SK-N-SH (cell line): Measurements from ENCODE around the gene HAUS3. TPM values are rescaled to one million over a fixed set of nuclear protein-coding genes. Genes with fewer than 3 reads are reported as not detected.

Source experiments
- CTCF ChIA-PET: fragments of 300-600, 350-600 bp; formaldehyde crosslinking; extraction: SDS; loops from one replicate; lab custom pipeline; 2021; lab: Yijun Ruan, JAX
- POLR2A ChIA-PET: fragments of 350-600 bp; sonication (Branson Sonifier 250); formaldehyde crosslinking; extraction: SDS; loops from one replicate; lab custom pipeline; 2020; ENCODE audit warnings: antibody characterized with exemption, inconsistent platforms; lab: Yijun Ruan, JAX
- DNase-seq: peaks from one replicate; pipeline ENCODE4 v3.0.0; 2012
- H2AFZ ChIP-seq: fragments of 200-600 bp; sonication (generic); 2 replicates; pipeline ENCODE4 v1.8.1; 2016; ENCODE audit warnings: antibody characterized with exemption, mild to moderate bottlenecking, low read depth
- H3F3A ChIP-seq: fragments of 200-600 bp; sonication (generic); replicated peaks from 2 replicates; pipeline ENCODE3; 2016; ENCODE audit warnings: antibody characterized with exemption, mild to moderate bottlenecking; ENCODE audit not compliant: insufficient read depth
- H3K27ac ChIP-seq, 2 experiments: fragments of 200-500 bp in 1 of 2; fragments of 200-600 bp in 1 of 2; sonication (Bioruptor generic) in 1 of 2; sonication (generic), shearing (Covaris generic) in 1 of 2; 2 replicates each; pipeline versions ENCODE4 v1.5.1 to v1.6.1; 2014 to 2016; ENCODE audit warnings: low read depth in 2 of 2, inconsistent platforms in 1 of 2, low read length in 1 of 2, mild to moderate bottlenecking in 1 of 2, mixed read lengths in 1 of 2
- H3K27me3 ChIP-seq: fragments of 200-600 bp; sonication (generic), shearing (Covaris generic); 2 replicates; pipeline ENCODE4 v1.6.1; 2016; ENCODE audit warnings: mixed run types; ENCODE audit not compliant: insufficient read depth
- H3K36me3 ChIP-seq, 2 experiments: fragments of 200-500 bp in 1 of 2; fragments of 200-600 bp in 1 of 2; sonication (Bioruptor generic) in 1 of 2; sonication (generic) in 1 of 2; replicated peaks in 1 of 2; 2 replicates each; pipeline versions ENCODE3 to v1.5.1; 2014 to 2016; ENCODE audit warnings: low read length in 1 of 2, mild to moderate bottlenecking in 1 of 2; ENCODE audit not compliant: insufficient read depth in 2 of 2, control insufficient read depth in 1 of 2
- H3K4me1 ChIP-seq, 2 experiments: fragments of 200-500 bp in 1 of 2; fragments of 200-600 bp in 1 of 2; sonication (Bioruptor generic) in 1 of 2; sonication (generic), shearing (Covaris generic) in 1 of 2; 2 replicates each; pipeline versions ENCODE4 v1.5.1 to v1.6.1; 2014 to 2016; ENCODE audit warnings: low read depth in 1 of 2, low read length in 1 of 2, mixed run types in 1 of 2; ENCODE audit not compliant: insufficient read depth in 2 of 2, control insufficient read depth in 1 of 2
- H3K4me2 ChIP-seq: fragments of 200-600 bp; sonication (generic), shearing (Covaris generic); 2 replicates; pipeline ENCODE4 v1.6.1; 2017; ENCODE audit warnings: mixed run types
- H3K4me3 ChIP-seq, 2 experiments: fragments of 200-500 bp in 1 of 2; fragments of 200-600 bp in 1 of 2; sonication (Bioruptor generic) in 1 of 2; sonication (generic), shearing (Covaris generic) in 1 of 2; 2 replicates each; pipeline versions ENCODE4 v1.5.1 to v1.8.1; 2014 to 2016; ENCODE audit warnings: low read depth in 2 of 2, inconsistent platforms in 1 of 2, low read length in 1 of 2, mild to moderate bottlenecking in 1 of 2, mixed read lengths in 1 of 2, moderate library complexity in 1 of 2
- H3K79me2 ChIP-seq: fragments of 200-600 bp; sonication (generic); 2 replicates; pipeline ENCODE4 v1.8.1; 2017; ENCODE audit warnings: mild to moderate bottlenecking; ENCODE audit not compliant: insufficient read depth
- H3K9ac ChIP-seq: fragments of 200-600 bp; sonication (generic); 2 replicates; pipeline ENCODE4 v1.6.1; 2017; ENCODE audit warnings: mixed run types
- H3K9me2 ChIP-seq: fragments of 200-600 bp; sonication (generic); 2 replicates; pipeline ENCODE4 v1.6.1; 2017; ENCODE audit warnings: mixed run types
- H3K9me3 ChIP-seq: fragments of 200-600 bp; sonication (generic); 2 replicates; pipeline ENCODE4 v1.6.1; 2017; ENCODE audit warnings: mixed run types, mild to moderate bottlenecking, moderate library complexity
- H4K20me1 ChIP-seq: fragments of 200-600 bp; sonication (generic); 2 replicates; pipeline ENCODE4 v1.6.1; 2017; ENCODE audit warnings: mild to moderate bottlenecking, mixed run types; ENCODE audit not compliant: insufficient read depth
- CHD2 ChIP-seq: fragments of 150-350 bp; IDR thresholded peaks from 2 replicates; pipeline ENCODE4 v1.6.1; 2018; ENCODE audit warnings: low read length; ENCODE audit not compliant: partially characterized antibody
- ELF1 ChIP-seq: IDR thresholded peaks from 2 replicates; pipeline ENCODE4 v1.4.0; 2012
- EP300 ChIP-seq, 2 experiments: IDR thresholded peaks; 2 replicates each; pipeline versions ENCODE4 v1.4.0 to v1.6.1; 2012; ENCODE audit warnings: borderline replicate concordance in 1 of 2, low read depth in 1 of 2, low read length in 1 of 2
- FOXM1 ChIP-seq: IDR thresholded peaks from 2 replicates; pipeline ENCODE4 v1.4.0; 2012; ENCODE audit warnings: low read depth, mild to moderate bottlenecking
- GABPA ChIP-seq: IDR thresholded peaks from 2 replicates; pipeline ENCODE4 v1.4.0; 2012; ENCODE audit warnings: low read depth, mild to moderate bottlenecking
- GATA2 ChIP-seq: sonication (generic); formaldehyde crosslinking; IDR thresholded peaks from 2 replicates; pipeline ENCODE4 v1.5.0; 2020; ENCODE audit warnings: mild to moderate bottlenecking, missing genetic modification reagents
- JUND ChIP-seq: IDR thresholded peaks from 2 replicates; pipeline ENCODE4 v1.4.0; 2012
- MXI1 ChIP-seq: IDR thresholded peaks from 2 replicates; pipeline ENCODE4 v1.6.1; 2012; ENCODE audit warnings: mild to moderate bottlenecking, low read depth, low read length, improper control_type of control experiment
- NFIC ChIP-seq: IDR thresholded peaks from 2 replicates; pipeline ENCODE4 v1.4.0; 2012; ENCODE audit warnings: borderline replicate concordance
- RAD21 ChIP-seq: IDR thresholded peaks from 2 replicates; pipeline ENCODE4 v1.6.1; 2012; ENCODE audit warnings: mild to moderate bottlenecking, low read length
- RCOR1 ChIP-seq: fragments of 150-350 bp; IDR thresholded peaks from 2 replicates; pipeline ENCODE4 v1.6.1; 2017; ENCODE audit warnings: antibody characterized with exemption, low read length
- SIN3A ChIP-seq: IDR thresholded peaks from 2 replicates; pipeline ENCODE4 v1.6.1; 2012; ENCODE audit warnings: low read depth, mild to moderate bottlenecking, low read length, moderate library complexity, borderline replicate concordance
- YY1 ChIP-seq: IDR thresholded peaks from 2 replicates; pipeline ENCODE4 v1.4.0; 2012; ENCODE audit warnings: low read depth, mild to moderate bottlenecking
- WGBS: methylation state at CpG from one replicate; pipeline ENCODE4 v1.1.6; 2017; ENCODE audit warnings: low lambda C conversion rate; 5-methylcytosine and 5-hydroxymethylcytosine counted together
- polyA plus RNA-seq, 3 experiments: library from polyadenylated mRNA; depleted of rRNA; stranded (reverse); fragments of >200 nt; gene quantifications; 2 replicates each; pipeline ENCODE4 v1.2.3, GENCODE V29; 2012
- TF ChIP-seq, protein P1 (sequence below): IDR thresholded peaks from 2 replicates; pipeline ENCODE4 v1.4.0; 2012; ENCODE audit warnings: low read depth
- TF ChIP-seq, protein P2 (sequence below): fragments of 150-350 bp; IDR thresholded peaks from 2 replicates; pipeline ENCODE4 v1.6.1; 2016; ENCODE audit warnings: mild to moderate bottlenecking, low read depth, low read length
- TF ChIP-seq, protein P3 (sequence below): IDR thresholded peaks from 2 replicates; pipeline ENCODE4 v1.6.1; 2012; ENCODE audit warnings: mild to moderate bottlenecking, low read depth, low read length, moderate library complexity
- TF ChIP-seq, protein P4 (sequence below): fragments of 200-600 bp; sonication (generic); IDR thresholded peaks from 2 replicates; pipeline ENCODE4 v1.6.1; 2017; ENCODE audit warnings: antibody characterized with exemption, mild to moderate bottlenecking, moderate library complexity

Gene HAUS3
- polyA plus RNA-seq, 1 of the 3 experiments (the other 2 are of a cell fraction) = 6.3 TPM

DNA sequence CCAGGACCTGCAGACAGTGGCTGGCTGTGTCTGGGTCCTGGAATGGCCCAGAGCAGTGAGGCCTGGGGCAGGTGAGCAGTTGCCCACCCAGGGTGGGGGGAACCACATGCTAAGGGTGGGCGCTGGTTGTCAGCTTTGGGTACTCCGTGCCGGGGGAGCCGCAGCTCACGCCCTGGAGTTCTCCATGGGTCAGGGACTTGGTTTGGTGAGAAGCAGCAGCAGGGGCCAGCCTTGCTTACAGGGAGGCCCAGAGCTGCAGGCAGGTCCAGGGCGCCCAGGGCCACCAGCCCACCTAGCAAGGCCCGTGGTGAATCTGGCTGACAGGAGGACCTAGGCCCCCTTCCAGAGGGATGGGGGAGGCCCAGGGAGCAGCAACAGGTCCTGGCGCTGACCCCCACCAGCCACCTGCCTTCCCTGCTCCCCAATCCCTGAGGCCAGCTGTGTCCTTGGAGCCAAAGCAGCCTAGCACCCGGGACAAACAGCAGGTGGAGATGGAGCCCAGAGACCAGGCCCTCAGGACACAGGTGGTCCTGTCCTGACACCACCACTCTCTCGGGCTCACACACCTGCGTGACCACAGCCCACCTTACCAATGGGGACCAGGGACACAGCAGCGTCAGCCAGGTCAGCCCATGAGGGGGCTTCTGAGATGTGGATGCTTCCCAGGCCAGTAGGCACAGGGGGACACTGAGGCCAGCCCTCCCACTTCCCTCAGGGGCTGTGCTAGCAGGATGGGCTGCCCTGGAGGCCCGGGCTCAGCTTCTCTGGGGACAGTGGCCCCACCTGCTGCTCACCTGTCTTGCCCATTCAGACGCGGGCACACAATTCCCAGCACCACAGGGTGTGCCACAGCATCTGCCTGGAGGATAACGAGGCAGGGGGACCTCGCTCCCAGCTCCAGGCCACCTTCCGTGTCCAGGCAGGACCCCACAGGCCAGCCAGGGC, 16.4 kb upstream of the HAUS3 start:
- no peak for TF ChIP-seq MXI1
- no peak for TF ChIP-seq ELF1
- TF ChIP-seq RCOR1 = no peak
- no peak for TF ChIP-seq CHD2
- TF ChIP-seq SIN3A = no peak
- no peak for TF ChIP-seq GABPA
- no peak for TF ChIP-seq EP300 (IDR thresholded peaks at IDR 0.05; ENCODE audit: borderline replicate concordance in 1 of 2, low read depth in 1 of 2, low read length in 1 of 2)
- no peak for TF ChIP-seq NFIC
- TF ChIP-seq RAD21 = no peak
- no peak for TF ChIP-seq YY1
- TF ChIP-seq, all 33 proteins: peak for 0
- peak; percentile 8 for DNase-seq
- no peaks in the 10 kb centered on the region for H3K9me2 ChIP-seq
- H2AFZ ChIP-seq = no peak overlapping the region
- 95% methylated on average over 4 of the region's 18 CpGs for WGBS
- H4K20me1 ChIP-seq = peaks cover 71% of the 10 kb centered on the region
- ChIA-PET CTCF (interaction anchor here (1.3 to 1.4 kb wide), 2 partner anchors 132 to 204 kb away, joined by 3 to 4 read pairs; no protein-coding TSS in a partner anchor), POLR2A (interaction anchor here (1.0 kb wide), 1 partner anchor 14 kb away, joined by 3 read pairs; no protein-coding TSS in a partner anchor)
- H3K79me2 ChIP-seq = peaks cover 47% of the 10 kb centered on the region
- H3K4me3 ChIP-seq = no peak overlapping the region
- H3K27me3 ChIP-seq = no peaks in the 10 kb centered on the region
- no peaks in the 10 kb centered on the region for H3K9me3 ChIP-seq
- H3K4me2 ChIP-seq = no peak overlapping the region
- no peak overlapping the region; a peak in 1 of 4 replicates for H3K27ac ChIP-seq
- peaks cover 0 to 47% of the 10 kb centered on the region in 2 experiments for H3K36me3 ChIP-seq
- peaks cover 5 to 60% of the 10 kb centered on the region in 2 experiments; a peak in 2 of 4 replicates for H3K4me1 ChIP-seq
- no peaks in the 10 kb centered on the region for H3F3A ChIP-seq
- H3K9ac ChIP-seq = no peak overlapping the region

DNA sequence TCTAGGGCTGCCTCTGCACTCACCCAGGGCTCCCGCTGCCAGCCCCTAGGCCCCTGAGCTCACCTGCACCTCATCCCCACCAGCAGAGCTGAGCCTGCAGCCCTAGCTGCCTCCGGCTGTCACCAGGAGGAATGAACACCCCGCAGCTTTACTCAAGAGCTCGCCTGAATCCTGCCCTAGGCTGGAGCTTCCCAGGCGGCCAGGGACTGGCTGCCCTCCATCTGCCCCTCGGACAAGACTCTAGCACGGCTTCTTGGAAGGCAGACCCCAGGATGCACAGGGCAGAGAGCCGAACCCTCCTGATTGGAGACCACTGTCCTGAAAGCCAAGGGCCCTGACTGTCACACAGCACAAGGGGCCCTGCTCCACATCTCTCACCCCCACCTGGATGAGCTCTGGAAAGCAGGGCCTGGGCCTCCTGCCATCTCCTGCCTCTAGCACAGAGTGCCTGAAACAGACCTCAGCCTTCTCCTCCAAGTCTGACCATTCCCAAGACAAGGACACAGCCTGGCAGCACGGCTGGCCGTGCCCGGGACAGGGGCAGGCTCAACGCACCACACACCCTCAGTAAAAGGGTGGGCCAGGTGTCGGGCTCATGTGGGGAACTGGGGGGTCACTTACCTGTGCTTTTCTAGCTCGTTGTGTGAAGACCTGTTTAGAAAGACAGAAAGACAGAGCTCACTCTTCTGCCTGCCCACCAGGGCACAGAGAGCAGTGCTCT, 15.6 kb upstream of the HAUS3 start:
- ChIA-PET POLR2A (interaction anchor here (1.0 kb wide), 1 partner anchor 13 kb away, joined by 3 read pairs; no protein-coding TSS in a partner anchor), CTCF (interaction anchor here (0.9 to 1.4 kb wide), 4 partner anchors 37 to 205 kb away, joined by 3 to 4 read pairs (median 3); no protein-coding TSS in a partner anchor)
- Histone ChIP-seq H3K4me1 (peaks cover 5 to 54% of the 10 kb centered on the region in 2 experiments; a peak in 2 of 4 replicates), H3K4me2 (no peak overlapping the region), H3K9ac (no peak overlapping the region), H2AFZ (no peak overlapping the region), H3K9me3 (no peaks in the 10 kb centered on the region), H4K20me1 (peaks cover 78% of the 10 kb centered on the region), H3K4me3 (no peak overlapping the region), H3F3A (no peaks in the 10 kb centered on the region), H3K27ac (no peak overlapping the region; a peak in 1 of 4 replicates), H3K9me2 (no peaks in the 10 kb centered on the region), H3K27me3 (no peaks in the 10 kb centered on the region), H3K79me2 (peaks cover 47% of the 10 kb centered on the region), H3K36me3 (peaks cover 0 to 53% of the 10 kb centered on the region in 2 experiments)
- 80% methylated on average over 2 of the region's 14 CpGs for WGBS
- peak; percentile 16 for DNase-seq
- TF ChIP-seq GATA2 (CRISPR knock-in tag) = no peak
- TF ChIP-seq, protein P1, sequence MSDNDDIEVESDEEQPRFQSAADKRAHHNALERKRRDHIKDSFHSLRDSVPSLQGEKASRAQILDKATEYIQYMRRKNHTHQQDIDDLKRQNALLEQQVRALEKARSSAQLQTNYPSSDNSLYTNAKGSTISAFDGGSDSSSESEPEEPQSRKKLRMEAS = no peak
- TF ChIP-seq JUND = no peak
- TF ChIP-seq, protein P2, sequence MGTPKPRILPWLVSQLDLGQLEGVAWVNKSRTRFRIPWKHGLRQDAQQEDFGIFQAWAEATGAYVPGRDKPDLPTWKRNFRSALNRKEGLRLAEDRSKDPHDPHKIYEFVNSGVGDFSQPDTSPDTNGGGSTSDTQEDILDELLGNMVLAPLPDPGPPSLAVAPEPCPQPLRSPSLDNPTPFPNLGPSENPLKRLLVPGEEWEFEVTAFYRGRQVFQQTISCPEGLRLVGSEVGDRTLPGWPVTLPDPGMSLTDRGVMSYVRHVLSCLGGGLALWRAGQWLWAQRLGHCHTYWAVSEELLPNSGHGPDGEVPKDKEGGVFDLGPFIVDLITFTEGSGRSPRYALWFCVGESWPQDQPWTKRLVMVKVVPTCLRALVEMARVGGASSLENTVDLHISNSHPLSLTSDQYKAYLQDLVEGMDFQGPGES = no peak
- no peak for TF ChIP-seq ELF1
- TF ChIP-seq, protein P3, sequence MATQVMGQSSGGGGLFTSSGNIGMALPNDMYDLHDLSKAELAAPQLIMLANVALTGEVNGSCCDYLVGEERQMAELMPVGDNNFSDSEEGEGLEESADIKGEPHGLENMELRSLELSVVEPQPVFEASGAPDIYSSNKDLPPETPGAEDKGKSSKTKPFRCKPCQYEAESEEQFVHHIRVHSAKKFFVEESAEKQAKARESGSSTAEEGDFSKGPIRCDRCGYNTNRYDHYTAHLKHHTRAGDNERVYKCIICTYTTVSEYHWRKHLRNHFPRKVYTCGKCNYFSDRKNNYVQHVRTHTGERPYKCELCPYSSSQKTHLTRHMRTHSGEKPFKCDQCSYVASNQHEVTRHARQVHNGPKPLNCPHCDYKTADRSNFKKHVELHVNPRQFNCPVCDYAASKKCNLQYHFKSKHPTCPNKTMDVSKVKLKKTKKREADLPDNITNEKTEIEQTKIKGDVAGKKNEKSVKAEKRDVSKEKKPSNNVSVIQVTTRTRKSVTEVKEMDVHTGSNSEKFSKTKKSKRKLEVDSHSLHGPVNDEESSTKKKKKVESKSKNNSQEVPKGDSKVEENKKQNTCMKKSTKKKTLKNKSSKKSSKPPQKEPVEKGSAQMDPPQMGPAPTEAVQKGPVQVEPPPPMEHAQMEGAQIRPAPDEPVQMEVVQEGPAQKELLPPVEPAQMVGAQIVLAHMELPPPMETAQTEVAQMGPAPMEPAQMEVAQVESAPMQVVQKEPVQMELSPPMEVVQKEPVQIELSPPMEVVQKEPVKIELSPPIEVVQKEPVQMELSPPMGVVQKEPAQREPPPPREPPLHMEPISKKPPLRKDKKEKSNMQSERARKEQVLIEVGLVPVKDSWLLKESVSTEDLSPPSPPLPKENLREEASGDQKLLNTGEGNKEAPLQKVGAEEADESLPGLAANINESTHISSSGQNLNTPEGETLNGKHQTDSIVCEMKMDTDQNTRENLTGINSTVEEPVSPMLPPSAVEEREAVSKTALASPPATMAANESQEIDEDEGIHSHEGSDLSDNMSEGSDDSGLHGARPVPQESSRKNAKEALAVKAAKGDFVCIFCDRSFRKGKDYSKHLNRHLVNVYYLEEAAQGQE = no peak
- no peak for TF ChIP-seq GABPA
- no peak for TF ChIP-seq FOXM1
- TF ChIP-seq, protein P4, sequence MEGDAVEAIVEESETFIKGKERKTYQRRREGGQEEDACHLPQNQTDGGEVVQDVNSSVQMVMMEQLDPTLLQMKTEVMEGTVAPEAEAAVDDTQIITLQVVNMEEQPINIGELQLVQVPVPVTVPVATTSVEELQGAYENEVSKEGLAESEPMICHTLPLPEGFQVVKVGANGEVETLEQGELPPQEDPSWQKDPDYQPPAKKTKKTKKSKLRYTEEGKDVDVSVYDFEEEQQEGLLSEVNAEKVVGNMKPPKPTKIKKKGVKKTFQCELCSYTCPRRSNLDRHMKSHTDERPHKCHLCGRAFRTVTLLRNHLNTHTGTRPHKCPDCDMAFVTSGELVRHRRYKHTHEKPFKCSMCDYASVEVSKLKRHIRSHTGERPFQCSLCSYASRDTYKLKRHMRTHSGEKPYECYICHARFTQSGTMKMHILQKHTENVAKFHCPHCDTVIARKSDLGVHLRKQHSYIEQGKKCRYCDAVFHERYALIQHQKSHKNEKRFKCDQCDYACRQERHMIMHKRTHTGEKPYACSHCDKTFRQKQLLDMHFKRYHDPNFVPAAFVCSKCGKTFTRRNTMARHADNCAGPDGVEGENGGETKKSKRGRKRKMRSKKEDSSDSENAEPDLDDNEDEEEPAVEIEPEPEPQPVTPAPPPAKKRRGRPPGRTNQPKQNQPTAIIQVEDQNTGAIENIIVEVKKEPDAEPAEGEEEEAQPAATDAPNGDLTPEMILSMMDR = no peak
